K562 (cell line): ENCODE data around the gene ABCC5. TPM values are rescaled to one million over a fixed set of nuclear protein-coding genes. Genes with fewer than 3 reads are reported as not detected.
A peak's percentile ranks its signal among the peaks of the same experiment; 100 is the strongest.

Source experiments
- CBX3 ChIP-seq, 2 experiments: IDR thresholded peaks; 1 replicate in 1 of 2; 2 replicates in 1 of 2; pipeline ENCODE4 v1.6.1; 2012; ENCODE audit warnings: inconsistent platforms in 2 of 2, low read length in 2 of 2, borderline replicate concordance in 1 of 2, control low read depth in 1 of 2
- E4F1 ChIP-seq: fragments of 250-450 bp; sonication (Bioruptor Pico); IDR thresholded peaks from 2 replicates; pipeline ENCODE4 v1.5.0; 2021; ENCODE audit warnings: mild to moderate bottlenecking, borderline replicate concordance
- FOXK2 ChIP-seq, 2 experiments: fragments of 450-650 bp; IDR thresholded peaks in 1 of 2; conservative IDR thresholded peaks in 1 of 2; 2 replicates each; pipeline ENCODE4 v1.6.1; 2016; ENCODE audit warnings: low read depth in 2 of 2, mild to moderate bottlenecking in 1 of 2
- MCM2 ChIP-seq: fragments of 450-650 bp; IDR thresholded peaks from 2 replicates; pipeline ENCODE4 v1.6.1; 2017; ENCODE audit warnings: low read depth, mild to moderate bottlenecking
- MEF2A ChIP-seq: IDR thresholded peaks from 2 replicates; pipeline ENCODE4 v1.6.1; 2011; ENCODE audit warnings: low read depth, mild to moderate bottlenecking, low read length, moderate library complexity; ENCODE audit not compliant: control insufficient read depth
- NFIC ChIP-seq: fragments of 450-650 bp; IDR thresholded peaks from 2 replicates; pipeline ENCODE4 v1.6.1; 2017; ENCODE audit warnings: mild to moderate bottlenecking, inconsistent platforms
- VEZF1 ChIP-seq: fragments of 200-800 bp; sonication (Bioruptor generic); IDR thresholded peaks from 2 replicates; pipeline ENCODE4 v1.6.1; 2017; ENCODE audit warnings: missing genetic modification characterization, missing compliant biosample characterization
- YY1 ChIP-seq, 3 experiments: IDR thresholded peaks; 2 replicates each; pipeline ENCODE4 v1.6.1; 2011; ENCODE audit warnings: low read length in 2 of 3, mild to moderate bottlenecking in 2 of 3, moderate library complexity in 2 of 3, borderline replicate concordance in 1 of 3, control low read depth in 1 of 3, low read depth in 1 of 3; ENCODE audit not compliant: insufficient read depth in 3 of 3, insufficient replicate concordance in 2 of 3, control insufficient read depth in 1 of 3, insufficient read length in 1 of 3; ENCODE audit errors: extremely low read depth in 1 of 3
- ZNF318 ChIP-seq, 2 experiments: fragments of 450-650 bp; IDR thresholded peaks; 2 replicates each; pipeline ENCODE4 v1.6.1; 2016; ENCODE audit warnings: mild to moderate bottlenecking in 2 of 2, borderline replicate concordance in 1 of 2, low read depth in 1 of 2, moderate library complexity in 1 of 2
- ZNF639 ChIP-seq, 2 experiments: fragments of 200-800 bp in 1 of 2; sonication (Bioruptor generic) in 1 of 2; sonication (generic) in 1 of 2; formaldehyde crosslinking in 1 of 2; IDR thresholded peaks in 1 of 2; conservative IDR thresholded peaks in 1 of 2; 2 replicates each; pipeline versions ENCODE4 v1.5.0 to v1.6.1; 2016 to 2020; ENCODE audit warnings: missing compliant biosample characterization in 1 of 2, missing genetic modification characterization in 1 of 2, missing genetic modification reagents in 1 of 2
- polyA plus RNA-seq, 8 experiments: library from polyadenylated mRNA; depleted of rRNA in 4 of 8; stranded (reverse) in 5 of 8; unstranded in 3 of 8; fragments of >200 nt; fragmentation: Nextera tagmentation in 2 of 8; fragmentation: Illumina TruSeq in 1 of 8; extraction: Ambion mirVana in 2 of 8; extraction: Trizol in 1 of 8; gene quantifications; 2 replicates each; pipeline versions ENCODE4 v1.2.1 to v1.2.3, GENCODE V29; 2011 to 2014; ENCODE audit warnings: inconsistent platforms in 1 of 8, missing spikeins in 1 of 8
- total RNA-seq, 7 experiments: library from RNA; depleted of rRNA in 6 of 7; stranded (reverse); fragments of >200 nt in 6 of 7; fragmentation: Illumina TruSeq in 2 of 7; extraction: Trizol in 2 of 7; gene quantifications; 2 replicates each; pipeline versions ENCODE4 v1.2.1 to v1.2.3, GENCODE V29; 2011 to 2021; ENCODE audit warnings: low replicate concordance in 1 of 7

Gene ABCC5
- total and polyA plus RNA-seq, 9 of the 15 experiments (the other 6 are each of a cell fraction or from before 2014, with no cell fraction given): 22.0 to 53.0 (median 41.9) TPM

- TF ChIP-seq ZNF318 (IDR thresholded peaks at IDR 0.05; ENCODE audit: borderline replicate concordance in 1 of 2, low read depth in 1 of 2) (no peak), FOXK2 (conservative IDR thresholded peaks at IDR 0.05 in 1 of 2, IDR thresholded peaks at IDR 0.05 in 1 of 2; ENCODE audit: low read depth in 2 of 2) (peak in 1 of 2 experiments; percentile 5; a peak in 2 of 4 replicates), VEZF1 (CRISPR knock-in tag) (peak; percentile 92), YY1 (IDR thresholded peaks at IDR 0.05; ENCODE audit: borderline replicate concordance in 1 of 3, control insufficient read depth in 1 of 3, extremely low read depth in 1 of 3, insufficient read depth in 3 of 3, insufficient read length in 1 of 3, insufficient replicate concordance in 2 of 3, low read depth in 1 of 3, low read length in 2 of 3) (peak in 2 of 3 experiments; percentile 6 to 69), ZNF639 (CRISPR knock-in tag; conservative IDR thresholded peaks at IDR 0.05 in 1 of 2, IDR thresholded peaks at IDR 0.05 in 1 of 2) (peak in 1 of 2 experiments; percentile 78; a peak in 2 of 4 replicates), CBX3 (IDR thresholded peaks at IDR 0.05; ENCODE audit: borderline replicate concordance in 1 of 2, low read length in 2 of 2) (peak in 1 of 2 experiments; percentile 70; a peak in 1 of 3 replicates), MCM2 (no peak), MEF2A (no peak), E4F1 (no peak), NFIC (peak; percentile 79)
Measured at GRCh38 chr3:184017672-184018423, at the start of gene ABCC5 (continued).
